Measurements from ENCODE around the gene H6PD.
A peak's percentile ranks its signal among the peaks of the same experiment; 100 is the strongest.

The H6PD gene

GRCh38 chr1:9302745-9303524 is 68.4 kb downstream of the H6PD start:
- ChIA-PET POLR2A (interaction anchor here (0.5 kb wide), 1 partner anchor 280 kb away, joined by 3 read pairs; no protein-coding TSS in a partner anchor), CTCF (interaction anchor here (0.9 to 2.0 kb wide), 2 partner anchors 13 to 153 kb away, joined by 3 to 10 read pairs; no protein-coding TSS in a partner anchor)
- TF ChIP-seq CTCF (IDR thresholded peaks at IDR 0.05; ENCODE audit: insufficient read depth, low read length, missing control alignments), result no peak
- H3K4me3 ChIP-seq (ENCODE audit: low read depth, low read length), result peak overlapping the region; percentile 6; the same call in 1 of the 2 replicates
- peak; percentile 88 for DNase-seq (ENCODE audit: low read depth, low spot score)

DNA sequence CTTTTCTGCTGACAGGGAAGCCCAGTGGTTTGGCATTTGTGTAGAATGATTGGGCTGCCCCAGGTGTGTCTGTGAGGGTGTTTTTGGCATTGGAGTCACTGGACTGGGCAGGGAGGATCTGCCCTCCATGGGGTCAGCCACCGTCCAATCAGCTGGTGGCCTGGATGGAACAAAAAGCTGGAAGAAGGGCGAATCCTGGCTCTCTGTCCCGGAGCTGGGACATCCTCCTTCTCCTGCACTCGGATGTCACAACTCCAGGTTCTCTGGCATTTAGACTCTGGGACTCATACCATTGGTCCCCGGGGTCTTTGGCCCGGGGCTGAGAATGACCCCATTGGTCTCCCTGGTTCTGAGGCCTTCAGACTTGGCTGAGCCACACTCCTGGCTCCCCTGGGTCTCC is 69.3 kb downstream of the H6PD start:
- DNase-seq (ENCODE audit: low read depth, low spot score), result no peak
- ChIA-PET POLR2A (interaction anchor here (0.6 kb wide), 2 partner anchors 94 to 168 kb away, joined by 3 read pairs; no protein-coding TSS in a partner anchor), CTCF (interaction anchor here (0.8 to 2.0 kb wide), 4 partner anchors 14 to 152 kb away, joined by 3 to 10 read pairs (median 3); partner anchors contain the start of gene H6PD)
- TF ChIP-seq CTCF (IDR thresholded peaks at IDR 0.05; ENCODE audit: insufficient read depth, low read length, missing control alignments), result no peak
- H3K4me3 ChIP-seq (ENCODE audit: low read depth, low read length), result no peak overlapping the region

- no peak for DNase-seq (ENCODE audit: low read depth, low spot score)
These were observed 70.6 kb downstream of the H6PD start for GRCh38 chr1:9305216-9305615.

GRCh38 chr1:9306006-9306405 is 71.4 kb downstream of the H6PD start:
- no peak for DNase-seq (ENCODE audit: low read depth, low spot score)
- POLR2A ChIA-PET, result no interaction called here
- CTCF ChIA-PET, result no interaction called here
- no peak overlapping the region for H3K4me3 ChIP-seq (ENCODE audit: low read depth, low read length)
- TF ChIP-seq CTCF (IDR thresholded peaks at IDR 0.05; ENCODE audit: insufficient read depth, low read length, missing control alignments), result no peak

More at GRCh38 chr1:9305216-9305615, 70.6 kb downstream of the H6PD start:
- H3K4me3 ChIP-seq (ENCODE audit: low read depth, low read length), result no peak overlapping the region
- CTCF ChIA-PET, result interaction anchor here (0.8 to 1.0 kb wide), 2 partner anchors 189 to 195 kb away, joined by 3 read pairs; no protein-coding TSS in a partner anchor
- POLR2A ChIA-PET, result no interaction called here
- TF ChIP-seq CTCF (IDR thresholded peaks at IDR 0.05; ENCODE audit: insufficient read depth, low read length, missing control alignments), result no peak

DNA sequence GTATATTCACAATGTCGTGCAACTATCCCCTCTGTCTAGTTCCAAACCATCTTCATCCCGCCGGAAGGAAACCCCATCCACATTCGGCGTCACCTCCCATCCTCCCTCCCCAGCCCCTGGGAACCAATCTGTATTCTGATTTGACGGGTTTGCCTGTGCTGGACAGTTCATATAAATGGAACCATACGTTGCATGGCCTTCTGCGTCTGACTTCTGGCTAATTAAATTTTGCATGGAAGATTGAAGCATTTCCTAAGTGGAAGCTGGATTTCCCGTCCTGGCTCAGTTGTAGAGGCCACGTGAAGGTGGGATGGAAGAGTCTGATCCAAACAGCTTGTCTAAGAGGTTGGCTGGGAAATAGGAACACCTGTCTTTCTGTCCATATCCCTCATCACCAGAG is 72.7 kb downstream of the H6PD start:
- POLR2A ChIA-PET, result no interaction called here
- CTCF ChIA-PET, result interaction anchor here (1.7 kb wide), 1 partner anchor 18 kb away, joined by 4 read pairs; no protein-coding TSS in a partner anchor
- no peak for TF ChIP-seq CTCF (IDR thresholded peaks at IDR 0.05; ENCODE audit: insufficient read depth, low read length, missing control alignments)
- H3K4me3 ChIP-seq (ENCODE audit: low read depth, low read length), result no peak overlapping the region
- DNase-seq (ENCODE audit: low read depth, low spot score), result no peak

GRCh38 chr1:9308236-9308785 is 73.7 kb downstream of the H6PD start:
- no peak overlapping the region for H3K4me3 ChIP-seq (ENCODE audit: low read depth, low read length)
- TF ChIP-seq CTCF (IDR thresholded peaks at IDR 0.05; ENCODE audit: insufficient read depth, low read length, missing control alignments), result no peak
- ChIA-PET CTCF (interaction anchor here (1.0 to 1.7 kb wide), 2 partner anchors 13 to 19 kb away, joined by 4 read pairs; no protein-coding TSS in a partner anchor), POLR2A (no interaction called here)
- DNase-seq (ENCODE audit: low read depth, low spot score), result no peak

All from AG04449 (cell line).